ENCODE data around the gene ZDHHC19.

GRCh38 chr3:196194542-196194915, 16.7 kb downstream of the ZDHHC19 start:
- no peak for TF ChIP-seq POLR2A (IDR thresholded peaks at IDR 0.05; ENCODE audit: low read depth, low read length)
- no peak for TF ChIP-seq TAF1 (IDR thresholded peaks at IDR 0.05; ENCODE audit: borderline replicate concordance, low read depth, low read length)

Measured in GM12892 (cell line).